Peyer's patch (tissue), 4 donors: ENCODE results near the gene FHL1. TPM values are rescaled to one million over a fixed set of nuclear protein-coding genes. Genes with fewer than 3 reads are reported as not detected.

Source experiments
- DNase-seq, 3 donors: peaks; one replicate each; pipeline ENCODE4 v3.0.0-alpha.2; 2017 to 2019
- H3K27ac ChIP-seq, 4 donors: fragments of 200-600 bp; sonication (generic); one replicate each; pipeline ENCODE4 v1.5.1; 2016 to 2019
- H3K27me3 ChIP-seq, 2 donors: fragments of 200-600 bp; sonication (generic); one replicate each; pipeline ENCODE4 v1.5.1; 2019
- H3K36me3 ChIP-seq, 3 donors: fragments of 200-600 bp; sonication (generic); one replicate each; pipeline ENCODE4 v1.5.1; 2016 to 2019
- H3K4me1 ChIP-seq, 4 donors: fragments of 200-600 bp; sonication (generic); one replicate each; pipeline ENCODE4 v1.5.1; 2016 to 2019
- H3K4me3 ChIP-seq, 4 donors: fragments of 200-600 bp; sonication (generic); 1 replicate in 3 of 4; 2 replicates in 1 of 4; pipeline ENCODE4 v1.5.1; 2016 to 2019; ENCODE audit warnings: mild to moderate bottlenecking in 1 of 4
- H3K9me3 ChIP-seq, 4 donors: fragments of 200-600 bp; sonication (generic); one replicate each; pipeline ENCODE4 v1.5.1; 2016 to 2019; ENCODE audit warnings: mild to moderate bottlenecking in 1 of 4
- CTCF ChIP-seq, 6 experiments: fragments of 450-650 bp in 4 of 6; fragments of 200-600 bp in 2 of 6; sonication (generic) in 1 of 6; IDR thresholded peaks; one replicate each; pipeline ENCODE4 v1.5.1; 2017 to 2019; ENCODE audit warnings: antibody characterized with exemption in 6 of 6, mild to moderate bottlenecking in 3 of 6, moderate library complexity in 1 of 6
- POLR2A ChIP-seq, 2 donors: fragments of 450-650 bp; IDR thresholded peaks; one replicate each; pipeline ENCODE4 v1.5.1; 2017; ENCODE audit warnings: antibody characterized with exemption in 2 of 2, mild to moderate bottlenecking in 2 of 2, moderate library complexity in 2 of 2
- total RNA-seq, 4 donors: library from RNA; depleted of rRNA; stranded (reverse); fragments of >200 nt; gene quantifications; one replicate each; pipeline ENCODE4 v1.1.0, GENCODE V29; 2016

Gene FHL1
- total RNA-seq, 4 donors from 2014 or later: 33.8 to 302 (median 120) TPM

- Histone ChIP-seq H3K4me3 (no peak overlapping the region), H3K36me3 (no peaks in the 10 kb centered on the region), H3K27me3 (no peaks in the 10 kb centered on the region), H3K27ac (peak overlapping the region in 2 of 4 donors; percentile 27 to 52), H3K9me3 (no peaks in the 10 kb centered on the region), H3K4me1 (peaks cover 0 to 19% (median 0%) of the 10 kb centered on the region in 4 donors)
- DNase-seq: no peak
- TF ChIP-seq POLR2A (IDR thresholded peaks at IDR 0.05): no peak
- no peak for TF ChIP-seq CTCF (IDR thresholded peaks at IDR 0.05)
Observed at GRCh38 chrX:136192839-136193414, 45.6 kb downstream of the FHL1 start.

- DNase-seq: peak in 2 of 3 donors; percentile 59 to 70
- H3K27me3 ChIP-seq: no peaks in the 10 kb centered on the region
- no peaks in the 10 kb centered on the region for H3K9me3 ChIP-seq
- H3K27ac ChIP-seq: peak overlapping the region in 2 of 4 donors; percentile 18 to 45
- H3K4me1 ChIP-seq: peaks cover 0 to 19% (median 0%) of the 10 kb centered on the region in 4 donors
- no peaks in the 10 kb centered on the region for H3K36me3 ChIP-seq
- H3K4me3 ChIP-seq: no peak overlapping the region
- TF ChIP-seq CTCF (IDR thresholded peaks at IDR 0.05): no peak
- TF ChIP-seq POLR2A (IDR thresholded peaks at IDR 0.05): no peak
Observed at GRCh38 chrX:136193771-136194170, 46.4 kb downstream of the FHL1 start.

GRCh38 chrX:136194536-136194935, 47.2 kb downstream of the FHL1 start:
- Histone ChIP-seq H3K4me1 (peaks cover 0 to 19% (median 0%) of the 10 kb centered on the region in 4 donors), H3K4me3 (no peak overlapping the region), H3K27ac (peak overlapping the region in 2 of 4 donors; percentile 18 to 75), H3K36me3 (no peaks in the 10 kb centered on the region), H3K9me3 (no peaks in the 10 kb centered on the region), H3K27me3 (no peaks in the 10 kb centered on the region)
- DNase-seq: no peak
- TF ChIP-seq CTCF (IDR thresholded peaks at IDR 0.05): no peak
- no peak for TF ChIP-seq POLR2A (IDR thresholded peaks at IDR 0.05)

GRCh38 chrX:136195247-136195646, 47.9 kb downstream of the FHL1 start:
- H3K27me3 ChIP-seq: no peaks in the 10 kb centered on the region

GRCh38 chrX:136196691-136197155, 49.4 kb downstream of the FHL1 start:
- Histone ChIP-seq H3K27ac (peak overlapping the region in 2 of 4 donors; percentile 45 to 75), H3K9me3 (no peaks in the 10 kb centered on the region), H3K4me3 (no peak overlapping the region), H3K27me3 (no peaks in the 10 kb centered on the region), H3K4me1 (peaks cover 0 to 12% (median 0%) of the 10 kb centered on the region in 4 donors), H3K36me3 (no peaks in the 10 kb centered on the region)
- DNase-seq: no peak
- TF ChIP-seq POLR2A (IDR thresholded peaks at IDR 0.05) (no peak), CTCF (IDR thresholded peaks at IDR 0.05) (no peak)

More at GRCh38 chrX:136195247-136195646, 47.9 kb downstream of the FHL1 start:
- no peak for DNase-seq
- H3K27ac ChIP-seq: peak overlapping the region in 1 of 4 donors; percentile 75
- no peak overlapping the region for H3K4me3 ChIP-seq
- TF ChIP-seq CTCF (IDR thresholded peaks at IDR 0.05): no peak
- TF ChIP-seq POLR2A (IDR thresholded peaks at IDR 0.05): no peak
- no peaks in the 10 kb centered on the region for H3K9me3 ChIP-seq
- peaks cover 0 to 19% (median 0%) of the 10 kb centered on the region in 4 donors for H3K4me1 ChIP-seq
- H3K36me3 ChIP-seq: no peaks in the 10 kb centered on the region
